Caki2 (cell line): ENCODE data around the gene MZT2B. TPM values are rescaled to one million over a fixed set of nuclear protein-coding genes. Genes with fewer than 3 reads are reported as not detected.
A peak's percentile ranks its signal among the peaks of the same experiment; 100 is the strongest.
"Not testable (repeated sequence)": the region's sequence is repeated elsewhere in the genome, so short reads cannot be mapped to it uniquely, and the experiment has no call there.

Experiments
- DNase-seq: peaks from one replicate; pipeline ENCODE4 v3.0.0-alpha.2; 2015; ENCODE audit warnings: low read depth
- in situ Hi-C: cut with HindIII; loops from 2 replicates; pipeline ENCODE4 v1.10.0; 2016; ENCODE audit warnings: low sequenced_read_pairs, low pct_unique_long_range_greater_than_20kb, mixed read lengths
- total RNA-seq: library from RNA; depleted of rRNA; stranded (reverse); fragments of >200 nt; shearing (Covaris generic); gene quantifications from 2 replicates; pipeline ENCODE4 v1.2.3, GENCODE V29; 2014; ENCODE audit warnings: low replicate concordance

Gene MZT2B
- total RNA-seq, 1 experiment from 2014 or later = 444 TPM

DNA sequence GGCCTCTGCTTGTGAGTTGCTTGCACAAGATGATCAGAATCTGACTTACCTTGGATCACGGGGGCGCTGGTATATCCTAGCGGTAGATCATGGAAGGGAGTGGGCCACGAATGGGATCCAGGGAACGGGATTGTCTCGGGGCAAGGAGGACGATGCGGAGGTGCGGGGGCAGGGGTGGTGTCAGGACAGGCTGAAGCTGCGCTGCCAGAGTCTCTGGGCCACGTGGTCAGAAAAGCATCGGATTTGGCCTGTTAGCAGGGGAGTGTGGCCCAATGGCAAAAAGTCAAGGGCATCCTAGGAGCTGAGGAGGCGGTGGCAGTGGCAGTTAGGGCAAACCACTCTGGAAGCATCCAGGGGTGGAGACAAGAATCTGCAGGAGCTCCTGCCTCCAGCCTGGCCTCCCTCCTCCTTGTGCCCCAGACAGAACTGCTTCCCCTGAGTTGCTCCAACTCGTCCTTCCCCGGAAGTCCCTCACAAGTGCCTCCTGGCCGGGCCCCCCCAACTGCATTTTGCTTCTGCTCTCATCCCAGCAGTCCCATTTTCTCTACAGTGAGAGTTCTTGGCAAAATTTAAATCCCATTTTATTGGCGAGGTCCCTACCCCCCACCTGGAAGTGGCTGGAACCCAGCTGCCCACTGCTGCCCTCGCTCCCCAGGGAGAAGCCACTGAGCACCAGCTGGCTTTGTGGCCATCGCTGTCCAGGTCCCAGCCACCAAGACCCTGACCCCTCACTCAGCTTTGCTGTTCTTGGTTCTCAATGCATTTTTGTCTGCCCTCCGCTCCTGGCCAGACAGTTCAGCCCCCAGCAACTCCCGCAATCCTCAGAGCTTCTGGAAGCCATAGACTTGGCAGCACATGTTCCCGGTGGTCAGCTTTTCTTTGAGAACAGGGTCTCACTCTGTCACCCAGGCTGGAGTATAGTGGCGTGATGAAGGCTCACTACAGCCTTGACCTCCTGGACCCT lies 31.6 kb upstream of the MZT2B start:
- DNase-seq = no peak
- in situ Hi-C loops = no loop called here

DNA sequence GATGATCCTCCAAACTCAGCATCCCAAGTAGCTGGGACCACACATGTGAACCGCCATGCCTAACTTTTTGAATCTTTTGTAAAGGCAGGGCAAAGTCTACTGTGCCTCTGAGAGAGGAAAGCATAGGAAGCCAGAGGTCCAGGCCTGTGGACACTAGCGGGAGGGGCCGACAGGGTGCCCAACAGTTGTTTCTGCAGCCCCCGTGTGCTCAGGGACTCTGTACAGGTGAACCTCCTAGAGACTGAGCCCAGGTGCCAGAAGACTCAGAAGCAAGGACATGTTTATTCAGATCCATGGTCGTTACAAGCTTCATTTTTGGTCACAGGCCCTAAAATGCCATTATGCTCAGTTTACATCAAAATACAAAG lies 30.9 kb upstream of the MZT2B start:
- in situ Hi-C loops, DNase-seq: not testable (repeated sequence)

DNA sequence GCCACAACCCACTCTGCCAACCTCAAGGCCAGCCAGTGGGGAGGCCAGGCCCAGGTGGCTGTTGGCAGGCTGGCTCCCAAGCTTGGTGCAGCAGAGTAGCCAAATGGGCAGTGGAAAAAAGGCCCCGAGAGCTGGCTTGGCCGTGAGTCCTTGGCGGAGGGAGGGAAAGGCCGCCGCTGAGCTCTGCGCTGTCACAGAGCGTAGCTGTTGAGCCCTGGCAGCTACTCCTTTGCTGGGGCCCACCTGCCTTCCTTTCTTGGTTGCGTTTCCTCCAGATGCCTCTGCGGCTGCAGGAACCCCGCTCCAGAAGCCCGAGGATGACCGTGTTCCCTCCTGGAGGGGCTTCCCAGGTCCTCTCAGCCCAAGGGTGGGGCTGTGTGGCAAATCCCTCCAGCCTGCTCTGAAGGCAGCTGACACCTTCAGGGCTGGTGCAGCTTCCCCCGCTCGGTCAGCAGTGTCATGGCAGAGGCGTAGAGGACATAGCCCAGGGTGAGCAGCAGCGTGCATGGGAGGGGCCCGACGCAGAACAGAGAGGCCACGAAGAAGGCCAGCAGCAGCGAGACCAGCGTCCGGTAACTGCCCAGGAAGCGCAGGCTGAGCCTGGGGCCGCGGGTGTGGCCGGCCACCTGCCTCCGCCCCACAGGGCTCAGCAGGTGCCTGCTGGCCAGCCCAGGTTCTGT lies 29.8 kb upstream of the MZT2B start:
- in situ Hi-C loops, DNase-seq: not testable (repeated sequence)

DNA sequence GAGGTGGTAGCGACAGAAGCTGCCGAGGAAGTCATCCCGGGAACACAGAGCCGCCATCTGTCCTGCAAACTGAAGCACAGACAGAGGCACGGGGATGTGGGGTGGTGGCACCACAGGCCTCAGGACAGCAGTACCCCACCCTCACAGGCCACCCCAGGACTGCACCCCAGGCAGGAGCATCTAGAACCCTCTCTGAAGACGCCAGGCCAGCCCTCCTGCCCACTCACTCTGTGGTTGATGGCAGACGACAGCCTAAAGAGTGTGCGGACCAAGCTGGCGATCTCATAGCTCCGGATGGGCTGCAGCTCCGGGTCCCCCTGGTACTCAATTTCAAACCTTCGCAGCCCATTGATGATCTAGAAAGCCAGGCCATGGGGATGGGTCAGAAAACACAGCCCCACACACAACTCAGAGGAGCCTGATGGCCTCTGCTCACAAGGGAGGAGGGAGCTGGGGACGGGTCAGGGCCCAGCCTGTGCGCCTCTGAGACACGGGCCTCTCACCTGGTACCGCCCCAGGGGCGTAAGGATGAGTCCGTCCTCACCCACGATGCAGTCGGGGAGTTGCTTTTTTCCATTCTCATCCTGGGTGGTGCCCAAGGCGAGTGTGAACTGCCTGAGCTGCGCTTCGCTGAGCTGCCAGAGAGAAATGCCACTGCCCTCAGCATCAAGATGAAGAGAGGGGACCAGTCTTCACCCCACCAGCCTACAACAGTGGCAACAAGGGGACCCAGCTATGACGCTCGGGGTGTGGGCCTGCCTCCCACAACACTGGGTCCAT lies 29.1 kb upstream of the MZT2B start:
- in situ Hi-C loops = no loop called here
- no peak for DNase-seq

DNA sequence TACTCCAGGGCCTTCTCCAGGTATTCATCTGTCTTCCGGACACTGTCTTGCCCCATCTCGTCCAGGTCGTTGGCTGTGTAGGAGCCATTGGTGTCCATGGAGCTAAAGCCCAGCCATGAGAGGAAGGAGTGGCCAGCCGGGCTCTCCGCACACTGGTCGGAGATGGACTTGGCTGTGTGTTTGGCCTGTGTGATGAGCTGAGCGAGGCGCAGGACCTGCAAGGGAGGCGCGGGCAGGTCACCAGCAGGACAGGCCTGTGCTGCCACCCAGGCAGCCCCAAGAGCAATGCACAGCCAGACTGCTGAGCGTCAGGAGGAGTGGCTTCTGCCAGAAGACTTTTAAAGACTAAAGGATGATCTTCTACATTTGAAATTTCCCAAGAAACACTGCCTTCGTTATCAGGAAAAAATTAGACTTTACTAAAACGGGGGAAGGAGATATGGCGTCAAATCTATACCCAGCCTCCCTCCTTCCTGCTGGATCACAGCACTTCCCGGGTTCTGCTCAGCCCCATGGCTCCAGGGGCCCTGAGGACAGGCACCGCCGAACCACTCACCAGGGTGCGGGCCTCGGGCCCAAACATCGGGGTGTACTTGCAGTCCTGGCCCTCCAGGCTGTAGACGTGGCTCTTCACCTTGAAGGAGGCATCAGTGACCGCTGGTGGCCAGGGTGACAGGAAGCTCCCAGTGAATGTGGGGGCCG lies 28.2 kb upstream of the MZT2B start:
- in situ Hi-C loops = not testable (repeated sequence)

DNA sequence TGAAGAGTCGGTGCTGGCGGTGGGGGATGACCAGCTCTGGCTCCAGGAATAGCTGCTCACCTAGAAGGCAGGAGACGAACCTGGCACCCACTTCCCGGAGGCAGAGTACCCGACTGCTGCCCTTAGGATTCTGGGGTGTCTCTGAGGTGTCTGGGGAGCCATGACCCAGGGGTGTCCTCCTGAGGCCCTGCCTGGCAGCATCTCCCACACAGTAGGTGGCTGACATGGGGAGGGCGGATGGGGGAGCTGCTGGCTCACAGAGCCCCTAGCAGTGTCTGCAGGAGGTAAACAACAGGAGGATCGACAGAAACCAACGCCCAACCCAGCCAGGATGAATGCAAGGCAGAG lies 27.7 kb upstream of the MZT2B start:
- DNase-seq, in situ Hi-C loops: not testable (repeated sequence)

More for the DNA sequence above, 28.2 kb upstream of the MZT2B start:
- DNase-seq = not testable (repeated sequence)

DNA sequence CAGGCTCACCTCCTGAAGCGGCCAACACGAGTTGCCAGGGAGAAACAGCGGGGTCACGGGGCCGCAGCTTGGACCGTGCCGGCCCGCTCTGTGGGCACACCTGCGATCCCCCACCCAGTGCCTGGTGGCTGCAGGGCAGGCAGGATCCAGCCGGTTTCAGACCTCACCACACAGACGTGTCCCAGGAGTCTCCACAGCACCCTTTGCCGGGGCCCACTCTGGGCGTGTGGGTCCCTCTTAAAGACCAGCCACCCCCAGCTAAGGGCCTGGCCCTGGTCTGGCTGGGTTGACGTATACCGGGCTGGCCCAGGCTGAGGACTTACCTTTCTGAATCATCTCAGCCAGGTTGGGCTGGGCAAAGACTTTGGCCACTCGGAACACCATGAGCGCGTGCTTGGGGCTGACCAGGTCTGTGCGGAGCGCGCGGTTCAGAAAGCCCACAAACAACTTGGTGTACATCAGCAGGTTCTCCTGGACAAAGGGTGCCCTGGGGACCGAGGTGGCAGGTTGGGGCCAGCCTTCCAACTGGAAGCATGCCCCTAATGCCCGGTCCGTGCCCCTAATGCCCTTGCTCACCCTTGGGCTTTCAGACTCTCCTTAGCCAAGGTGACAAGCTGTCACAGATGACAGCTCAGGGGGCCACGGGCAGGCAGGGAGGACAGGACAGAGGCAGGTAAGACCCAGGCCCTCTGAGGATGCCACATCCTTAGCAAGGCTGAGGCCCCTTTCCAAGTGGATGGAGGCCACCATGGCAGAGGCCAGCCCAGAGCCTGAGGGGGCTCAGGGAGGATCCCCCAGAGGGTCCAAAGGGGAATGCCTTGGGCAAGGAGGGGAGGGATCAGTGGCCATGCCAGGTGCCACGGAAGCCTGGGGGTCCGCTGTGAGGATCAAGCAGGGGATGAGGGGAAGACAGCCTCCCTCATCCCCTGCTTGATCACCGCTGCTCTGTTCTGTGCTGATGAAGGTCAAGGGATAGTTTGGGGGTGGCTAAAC lies 27.0 kb upstream of the MZT2B start:
- in situ Hi-C loops = no loop called here
- no peak for DNase-seq

DNA sequence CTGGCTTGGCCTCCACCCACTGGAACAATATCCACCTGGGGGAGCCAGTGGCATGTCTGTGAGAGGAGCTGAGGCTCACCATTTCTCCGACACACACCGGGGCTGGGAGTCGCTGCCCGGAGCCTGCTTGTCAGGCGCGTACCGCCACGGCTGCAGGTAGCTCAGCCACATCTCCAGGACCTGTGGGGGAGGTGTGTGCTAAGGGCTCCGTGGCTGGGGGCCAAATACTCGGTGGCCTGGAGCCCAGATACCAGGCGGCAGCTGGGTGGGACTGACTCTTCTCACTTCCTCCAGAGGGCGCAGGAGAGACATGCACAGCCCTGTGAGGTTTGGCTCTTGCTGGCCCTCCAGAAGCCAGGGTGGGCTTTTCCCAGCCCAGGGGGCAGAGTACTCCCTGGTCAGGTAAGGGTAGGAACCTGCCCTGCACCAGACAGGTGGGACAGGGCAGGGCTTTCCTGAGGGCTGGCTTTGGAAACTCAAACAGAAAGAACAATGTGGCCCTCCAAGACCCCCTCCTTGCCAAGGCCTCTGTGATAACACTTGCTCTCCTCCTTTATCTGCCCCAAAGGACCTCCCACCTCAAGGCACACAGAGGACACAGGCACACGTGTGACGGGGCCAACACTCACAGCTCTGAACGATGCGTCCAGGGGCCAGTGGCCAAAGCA lies 26.0 kb upstream of the MZT2B start:
- in situ Hi-C loops = not testable (repeated sequence)
- DNase-seq = peak; percentile 57

DNA sequence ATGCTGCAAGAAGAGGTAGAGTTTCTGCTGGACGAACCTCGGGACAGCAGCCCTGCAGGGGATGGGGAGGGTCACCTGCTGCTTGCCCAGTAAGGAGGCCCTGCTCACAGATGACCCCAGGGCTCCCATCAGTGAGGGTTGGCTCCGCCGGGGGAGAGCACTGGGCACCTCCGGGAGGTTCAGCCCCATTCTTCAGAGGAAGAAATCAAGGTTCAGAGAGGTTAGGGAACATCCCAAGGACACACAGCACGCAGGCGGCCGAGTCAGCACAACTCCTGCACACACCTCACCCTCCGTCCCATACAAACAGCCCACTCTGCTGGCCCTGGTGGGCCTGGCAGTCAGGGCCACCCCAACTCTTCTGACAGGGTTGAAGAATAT lies 25.4 kb upstream of the MZT2B start:
- in situ Hi-C loops = no loop called here
- DNase-seq = no peak

DNA sequence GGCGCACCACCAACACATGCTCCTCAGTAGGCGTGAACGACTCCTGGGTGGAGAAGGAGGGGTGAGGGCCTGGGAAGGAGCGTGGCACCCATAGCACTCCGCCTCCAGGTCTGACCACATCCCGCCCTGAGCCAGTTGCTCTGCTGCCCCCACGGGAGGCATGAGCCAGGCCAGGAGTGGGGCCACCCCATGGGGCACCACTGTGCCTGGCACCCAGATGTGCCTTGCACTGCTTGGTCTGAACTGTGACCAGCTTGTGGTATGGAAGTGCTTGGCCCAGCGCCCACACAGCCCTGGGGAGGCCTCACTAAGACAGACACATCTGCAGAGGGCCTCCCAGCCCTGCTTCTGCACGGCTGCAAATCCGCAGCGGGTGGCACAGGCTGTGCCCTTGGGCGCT lies 24.7 kb upstream of the MZT2B start:
- DNase-seq, in situ Hi-C loops: not testable (repeated sequence)

DNA sequence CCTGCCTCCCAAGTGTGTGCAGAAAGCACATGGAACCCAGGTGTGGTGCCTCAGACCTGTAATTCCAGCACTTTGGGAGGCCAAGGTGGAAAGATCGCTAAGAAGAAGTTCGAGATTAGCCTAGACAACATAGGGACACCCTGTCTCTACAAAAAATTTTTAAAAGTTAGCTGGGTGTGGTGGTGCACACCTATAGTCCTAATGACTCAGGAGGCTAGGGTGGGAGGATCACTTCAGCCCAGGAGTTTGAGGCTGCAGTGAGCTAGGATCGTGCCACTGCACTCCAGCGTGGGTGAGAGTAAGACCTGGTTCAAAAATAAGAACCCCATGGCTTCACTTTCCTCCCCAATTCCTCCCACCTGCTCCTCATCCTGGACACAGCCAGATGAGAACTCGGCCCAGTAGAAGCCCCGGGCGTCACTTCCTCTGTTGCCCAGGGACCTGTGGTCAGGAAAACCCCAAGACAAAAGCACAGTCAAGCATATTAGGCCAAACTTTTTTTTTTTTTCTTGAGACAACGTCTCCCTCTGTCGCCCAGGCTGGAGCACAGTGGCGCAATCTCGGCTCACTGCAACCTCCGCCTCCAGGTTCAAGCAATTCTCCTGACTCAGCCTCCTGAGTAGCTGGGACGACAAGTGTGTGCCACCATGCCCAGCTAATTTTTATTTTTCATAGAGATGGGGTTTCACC lies 24.1 kb upstream of the MZT2B start:
- in situ Hi-C loops, DNase-seq: not testable (repeated sequence)

DNA sequence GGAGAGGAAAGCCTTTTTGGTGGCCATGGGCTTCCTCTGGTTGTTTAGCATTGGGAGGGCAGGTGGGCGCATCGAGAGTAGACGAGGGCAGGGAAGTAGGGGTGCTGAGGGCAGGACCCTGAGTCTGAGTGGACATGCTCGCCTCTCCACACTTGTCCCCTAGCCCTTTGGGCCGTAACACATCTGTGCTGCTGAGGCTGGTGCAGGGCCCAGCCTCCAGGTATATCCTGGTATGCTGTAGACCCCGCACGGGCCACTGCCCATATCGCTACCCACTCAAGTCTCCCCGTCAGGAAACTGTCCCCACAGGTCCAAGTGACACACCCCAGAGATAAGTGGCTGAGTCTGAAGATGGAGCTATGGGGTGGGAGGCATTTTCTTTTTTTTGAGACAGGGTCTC lies 23.4 kb upstream of the MZT2B start:
- no peak for DNase-seq
- in situ Hi-C loops = no loop called here

DNA sequence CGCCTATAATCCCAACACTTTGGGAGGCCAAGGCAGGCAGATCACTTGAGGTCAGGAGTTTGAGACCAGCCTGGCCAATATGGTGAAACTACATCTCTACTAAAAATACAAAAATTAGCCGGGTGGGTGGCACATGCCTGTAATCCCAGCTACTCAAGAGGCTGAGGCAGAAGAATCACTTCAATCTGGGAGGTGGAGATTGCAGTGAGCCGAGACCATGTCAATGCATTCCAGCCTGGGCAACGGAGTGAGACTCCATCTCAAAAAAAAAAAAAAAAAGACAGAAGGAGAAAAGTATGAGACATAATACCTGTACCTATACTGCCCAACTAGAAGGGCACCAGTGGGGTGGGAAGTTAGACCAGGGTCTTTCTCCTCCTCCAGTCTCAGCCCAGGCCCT lies 22.7 kb upstream of the MZT2B start:
- peak; percentile 44 for DNase-seq
- in situ Hi-C loops = not testable (repeated sequence)

DNA sequence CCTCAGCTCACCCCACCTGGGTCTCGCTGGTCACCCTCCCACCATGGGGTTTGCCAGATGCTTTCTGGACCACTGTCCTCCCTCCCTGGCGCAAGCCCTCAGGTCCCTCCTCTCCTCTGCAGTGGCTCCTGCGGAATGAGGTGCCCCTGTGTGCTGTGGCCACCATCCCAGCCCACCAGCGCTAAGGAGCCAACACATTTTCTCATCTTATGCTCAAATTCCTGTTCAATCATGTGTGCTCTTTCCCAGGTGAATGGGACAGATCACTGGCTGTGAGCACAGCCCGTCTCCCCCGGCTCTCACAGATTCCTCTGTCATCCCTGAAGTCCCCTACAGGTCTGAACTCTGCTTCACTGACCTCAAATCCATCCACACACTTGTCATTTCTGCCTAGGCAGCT lies 21.9 kb upstream of the MZT2B start:
- peak; percentile 41 for DNase-seq
- in situ Hi-C loops = no loop called here

DNA sequence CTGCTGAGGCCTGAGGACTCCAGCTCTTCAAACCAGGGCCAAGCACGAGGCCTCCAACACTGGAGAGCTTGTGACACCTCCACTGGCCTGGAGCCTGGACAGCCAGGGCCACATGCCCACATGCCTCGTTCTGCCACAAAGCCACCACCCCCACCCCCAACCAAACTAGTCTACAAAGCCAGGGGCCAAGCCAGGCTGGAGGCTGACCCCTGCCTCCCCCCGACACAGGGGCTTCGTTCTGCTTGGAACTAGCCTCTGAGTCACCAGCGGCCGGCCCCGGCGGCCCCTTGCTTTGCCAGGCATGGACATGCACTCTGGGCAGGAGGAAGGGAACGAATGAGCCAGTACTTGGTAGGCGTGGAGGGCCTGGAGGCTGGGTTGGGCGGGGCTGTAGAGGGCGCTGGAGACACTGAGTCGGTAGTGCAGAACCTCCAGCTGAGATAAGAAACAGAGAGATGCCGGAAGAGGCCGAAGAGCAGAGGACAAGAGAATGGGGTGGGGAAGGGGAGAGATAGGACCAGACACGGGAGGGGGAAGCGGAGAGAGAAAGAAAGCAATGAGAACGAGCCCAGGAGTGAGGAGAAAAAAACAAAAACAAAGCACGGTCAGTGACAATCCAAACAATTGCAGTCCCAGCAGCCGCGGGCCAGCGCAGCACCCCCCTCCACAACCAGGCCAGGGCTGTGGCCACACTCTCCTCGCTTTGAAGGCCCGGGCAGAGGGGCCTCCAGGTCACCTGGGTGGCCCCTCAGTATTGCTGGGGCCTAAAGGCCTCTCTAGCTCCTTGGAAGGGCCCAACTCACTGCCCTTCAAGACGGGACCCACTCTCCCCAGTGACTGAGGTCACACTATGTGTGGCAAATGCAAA lies 21.0 kb upstream of the MZT2B start:
- in situ Hi-C loops = not testable (repeated sequence)
- DNase-seq = peak; percentile 81
